ENCODE data around the gene GAL3ST1. TPM values are rescaled to one million over a fixed set of nuclear protein-coding genes. Genes with fewer than 3 reads are reported as not detected.
"Not testable (repeated sequence)": the region's sequence is repeated elsewhere in the genome, so short reads cannot be mapped to it uniquely, and the experiment has no call there.

GAL3ST1 gene
- total RNA-seq, 1 donor from 2014 or later = 3.0 TPM

DNA sequence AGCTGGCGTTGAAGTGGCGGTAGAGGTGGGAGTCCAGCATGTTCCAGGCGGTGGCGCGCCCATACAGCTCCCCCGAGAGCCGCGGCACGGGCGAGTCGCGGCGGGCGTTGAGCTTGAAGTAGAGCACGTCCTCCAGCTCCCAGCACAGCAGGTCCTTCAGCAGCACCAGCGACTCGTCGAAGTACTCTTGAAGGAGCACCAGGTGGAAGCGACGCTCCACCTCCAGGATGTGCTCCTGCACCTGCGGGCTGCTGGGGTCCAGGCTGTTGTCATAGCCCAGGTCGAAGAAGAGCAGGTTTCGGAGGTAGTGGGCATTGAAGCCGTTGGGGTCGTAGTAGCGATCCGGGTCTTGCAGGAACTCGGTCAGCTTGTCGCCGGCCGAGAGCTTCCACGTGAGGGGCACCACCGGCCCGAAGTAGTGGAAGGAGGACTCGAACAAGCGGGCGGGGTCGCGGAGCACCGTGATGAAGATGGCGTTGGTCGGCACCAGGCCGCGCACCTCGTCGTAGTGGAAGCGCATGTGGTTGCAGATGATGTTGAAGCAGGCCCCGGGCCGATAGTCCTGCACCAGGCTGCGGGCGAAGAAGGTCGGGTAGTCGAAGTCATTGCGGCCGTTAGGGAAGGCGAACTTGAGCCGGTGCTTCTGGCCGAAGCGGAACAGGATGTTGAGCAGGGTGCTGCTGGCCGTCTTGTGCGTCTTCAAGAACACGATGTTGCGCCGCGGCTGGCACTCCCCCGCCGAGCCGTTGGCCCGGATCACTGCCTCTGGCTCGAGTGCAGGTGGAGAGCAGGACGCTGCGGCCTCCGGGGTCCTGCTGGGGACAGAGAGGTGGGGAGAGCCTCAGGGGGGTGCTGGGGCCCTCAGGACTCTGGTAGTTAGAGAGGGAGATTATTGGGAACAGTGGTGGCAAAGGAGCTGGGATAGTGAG, 18.9 kb downstream of the GAL3ST1 start:
- H3K9me3 Mint-ChIP-seq (ENCODE audit: unreplicated experiment) = no peaks in the 10 kb centered on the region
- peaks cover 5% of the 10 kb centered on the region for H3K4me1 Mint-ChIP-seq (ENCODE audit: unreplicated experiment)
- no peak overlapping the region for H3K4me3 Mint-ChIP-seq (ENCODE audit: unreplicated experiment)
- H3K36me3 Mint-ChIP-seq (ENCODE audit: low read depth, unreplicated experiment) = no peaks in the 10 kb centered on the region
- no peak overlapping the region for H3K27ac Mint-ChIP-seq (ENCODE audit: unreplicated experiment)
- peaks cover 2% of the 10 kb centered on the region for H3K27me3 Mint-ChIP-seq (ENCODE audit: unreplicated experiment)
- TF ChIP-seq, protein P1, sequence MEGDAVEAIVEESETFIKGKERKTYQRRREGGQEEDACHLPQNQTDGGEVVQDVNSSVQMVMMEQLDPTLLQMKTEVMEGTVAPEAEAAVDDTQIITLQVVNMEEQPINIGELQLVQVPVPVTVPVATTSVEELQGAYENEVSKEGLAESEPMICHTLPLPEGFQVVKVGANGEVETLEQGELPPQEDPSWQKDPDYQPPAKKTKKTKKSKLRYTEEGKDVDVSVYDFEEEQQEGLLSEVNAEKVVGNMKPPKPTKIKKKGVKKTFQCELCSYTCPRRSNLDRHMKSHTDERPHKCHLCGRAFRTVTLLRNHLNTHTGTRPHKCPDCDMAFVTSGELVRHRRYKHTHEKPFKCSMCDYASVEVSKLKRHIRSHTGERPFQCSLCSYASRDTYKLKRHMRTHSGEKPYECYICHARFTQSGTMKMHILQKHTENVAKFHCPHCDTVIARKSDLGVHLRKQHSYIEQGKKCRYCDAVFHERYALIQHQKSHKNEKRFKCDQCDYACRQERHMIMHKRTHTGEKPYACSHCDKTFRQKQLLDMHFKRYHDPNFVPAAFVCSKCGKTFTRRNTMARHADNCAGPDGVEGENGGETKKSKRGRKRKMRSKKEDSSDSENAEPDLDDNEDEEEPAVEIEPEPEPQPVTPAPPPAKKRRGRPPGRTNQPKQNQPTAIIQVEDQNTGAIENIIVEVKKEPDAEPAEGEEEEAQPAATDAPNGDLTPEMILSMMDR (IDR thresholded peaks at IDR 0.05; ENCODE audit: unreplicated experiment) = no peak
- no peak for DNase-seq (ENCODE audit: low spot score)

DNA sequence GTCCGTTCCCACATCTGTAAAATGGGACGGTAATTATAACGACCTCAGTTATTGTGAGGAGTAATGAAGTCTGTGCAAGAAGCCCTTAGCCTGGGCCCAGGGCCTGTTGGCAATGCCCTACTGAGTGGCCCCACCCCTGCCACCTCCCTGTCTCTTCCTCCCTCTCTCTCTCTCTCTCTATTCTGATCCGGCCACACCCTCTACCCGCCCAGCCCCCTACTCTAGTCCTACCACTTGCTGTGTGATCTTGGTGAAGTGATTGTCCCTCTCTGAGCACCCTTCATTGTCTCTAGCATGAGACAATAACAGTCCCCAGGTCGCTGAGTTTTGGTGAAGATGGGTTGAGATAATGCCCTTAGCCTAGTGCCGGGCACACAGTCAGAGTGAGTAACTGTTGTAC, 20.5 kb downstream of the GAL3ST1 start:
- Mint-ChIP-seq H3K27me3 (ENCODE audit: unreplicated experiment) (peaks cover 5% of the 10 kb centered on the region), H3K4me3 (ENCODE audit: unreplicated experiment) (peak overlapping the region; percentile 1), H3K27ac (ENCODE audit: unreplicated experiment) (no peak overlapping the region), H3K9me3 (ENCODE audit: unreplicated experiment) (no peaks in the 10 kb centered on the region), H3K4me1 (ENCODE audit: unreplicated experiment) (peaks cover 12% of the 10 kb centered on the region), H3K36me3 (ENCODE audit: low read depth, unreplicated experiment) (no peaks in the 10 kb centered on the region)
- TF ChIP-seq, protein P1 (IDR thresholded peaks at IDR 0.05; ENCODE audit: unreplicated experiment) = no peak
- no peak for DNase-seq (ENCODE audit: low spot score)

DNA sequence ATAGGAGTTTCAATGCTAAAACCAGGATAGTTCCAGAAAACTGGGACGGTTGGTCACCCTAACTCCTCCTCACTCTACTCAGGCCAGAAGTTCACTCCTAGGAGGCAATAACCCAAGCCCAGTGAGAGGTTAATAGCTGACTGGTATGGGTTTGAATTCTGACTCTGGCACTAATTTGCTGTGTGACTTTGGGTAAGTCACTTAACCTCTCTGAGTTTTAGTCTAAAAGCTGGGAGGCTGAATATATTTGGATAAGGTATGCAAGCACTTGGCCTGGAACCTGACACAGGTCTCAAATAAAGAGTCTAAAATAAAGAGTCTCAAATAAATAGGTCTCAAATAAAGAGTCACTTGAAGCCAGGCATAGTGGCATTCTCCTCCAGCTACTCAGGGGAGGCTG, 21.7 kb downstream of the GAL3ST1 start:
- Mint-ChIP-seq H3K36me3 (ENCODE audit: low read depth, unreplicated experiment) (no peaks in the 10 kb centered on the region), H3K27me3 (ENCODE audit: unreplicated experiment) (peaks cover 5% of the 10 kb centered on the region), H3K4me1 (ENCODE audit: unreplicated experiment) (peaks cover 19% of the 10 kb centered on the region), H3K27ac (ENCODE audit: unreplicated experiment) (no peak overlapping the region), H3K9me3 (ENCODE audit: unreplicated experiment) (no peaks in the 10 kb centered on the region), H3K4me3 (ENCODE audit: unreplicated experiment) (no peak overlapping the region)
- DNase-seq (ENCODE audit: low spot score) = no peak
- TF ChIP-seq, protein P1 (IDR thresholded peaks at IDR 0.05; ENCODE audit: unreplicated experiment) = no peak

DNA sequence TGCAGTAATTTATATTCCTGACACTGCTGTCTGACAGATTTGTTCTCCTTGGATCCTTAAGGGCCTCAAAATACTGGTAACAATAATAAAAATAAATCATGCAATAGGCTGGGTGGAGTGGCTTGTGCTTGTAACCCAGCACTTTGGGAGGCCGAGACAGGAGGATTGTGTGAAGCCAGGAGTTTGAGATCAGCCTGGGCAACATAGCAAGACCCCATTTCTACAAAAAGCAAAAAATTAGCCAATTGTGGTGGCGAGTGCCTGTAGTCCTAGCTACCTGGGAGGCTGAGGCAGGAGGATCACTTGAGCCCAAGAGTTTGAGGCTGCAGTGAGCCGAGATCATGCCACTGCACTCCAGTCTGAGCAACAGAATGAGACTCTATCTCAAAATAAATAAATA, 22.7 kb downstream of the GAL3ST1 start:
- H3K36me3 Mint-ChIP-seq (ENCODE audit: low read depth, unreplicated experiment); H3K9me3 Mint-ChIP-seq (ENCODE audit: unreplicated experiment); H3K27me3 Mint-ChIP-seq (ENCODE audit: unreplicated experiment); DNase-seq (ENCODE audit: low spot score); H3K4me3 Mint-ChIP-seq (ENCODE audit: unreplicated experiment); H3K27ac Mint-ChIP-seq (ENCODE audit: unreplicated experiment): not testable (repeated sequence)
- peaks cover 24% of the 10 kb centered on the region for H3K4me1 Mint-ChIP-seq (ENCODE audit: unreplicated experiment)

DNA sequence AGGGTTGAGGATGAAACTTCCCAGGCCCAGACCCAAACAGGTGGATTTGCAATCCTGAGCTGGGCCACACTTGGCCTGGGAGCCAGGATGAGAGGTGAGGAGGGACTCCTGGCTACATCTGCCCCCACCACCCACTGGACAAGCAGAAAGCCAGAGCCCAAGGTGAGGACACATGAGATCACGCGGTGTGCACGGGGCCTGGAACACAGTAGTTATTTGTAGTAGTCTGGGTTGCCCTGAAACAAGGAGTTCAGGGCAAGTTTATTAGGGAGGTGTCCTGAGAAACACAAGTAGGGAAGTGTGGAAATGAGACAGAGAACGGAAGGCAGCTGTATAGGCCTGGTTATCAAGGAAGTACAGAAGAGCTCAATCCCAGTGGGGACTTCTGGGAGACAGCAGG, 27.3 kb downstream of the GAL3ST1 start:
- Mint-ChIP-seq H3K36me3 (ENCODE audit: low read depth, unreplicated experiment) (no peaks in the 10 kb centered on the region), H3K27me3 (ENCODE audit: unreplicated experiment) (peaks cover 18% of the 10 kb centered on the region), H3K27ac (ENCODE audit: unreplicated experiment) (no peak overlapping the region), H3K4me3 (ENCODE audit: unreplicated experiment) (no peak overlapping the region), H3K9me3 (ENCODE audit: unreplicated experiment) (no peaks in the 10 kb centered on the region), H3K4me1 (ENCODE audit: unreplicated experiment) (peaks cover 27% of the 10 kb centered on the region)
- DNase-seq (ENCODE audit: low spot score) = no peak
- TF ChIP-seq, protein P1 (IDR thresholded peaks at IDR 0.05; ENCODE audit: unreplicated experiment) = no peak
